ENCODE results near the gene HEPACAM2.

HEPACAM2 gene

GRCh38 chr7:93146472-93147141, 79.7 kb downstream of the HEPACAM2 start:
- peaks cover 6% of the 10 kb centered on the region for H3K4me1 ChIP-seq (ENCODE audit: control insufficient read depth, insufficient read depth, low read length)
- no peak overlapping the region for H3K4me3 ChIP-seq (ENCODE audit: low read depth, low read length)
- no peaks in the 10 kb centered on the region; the same call in 1 of the 2 replicates for H3K27me3 ChIP-seq (ENCODE audit: control insufficient read depth, insufficient read depth, low read length)
- no peaks in the 10 kb centered on the region for H3K9me3 ChIP-seq (ENCODE audit: control insufficient read depth, insufficient read depth, low read length)
- H3K36me3 ChIP-seq (ENCODE audit: control insufficient read depth, insufficient read depth, low read length) = no peaks in the 10 kb centered on the region
- no peak overlapping the region for H3K27ac ChIP-seq (ENCODE audit: low read depth, low read length)
- no peak overlapping the region for H3K9ac ChIP-seq (ENCODE audit: low read depth, low read length)

DNA sequence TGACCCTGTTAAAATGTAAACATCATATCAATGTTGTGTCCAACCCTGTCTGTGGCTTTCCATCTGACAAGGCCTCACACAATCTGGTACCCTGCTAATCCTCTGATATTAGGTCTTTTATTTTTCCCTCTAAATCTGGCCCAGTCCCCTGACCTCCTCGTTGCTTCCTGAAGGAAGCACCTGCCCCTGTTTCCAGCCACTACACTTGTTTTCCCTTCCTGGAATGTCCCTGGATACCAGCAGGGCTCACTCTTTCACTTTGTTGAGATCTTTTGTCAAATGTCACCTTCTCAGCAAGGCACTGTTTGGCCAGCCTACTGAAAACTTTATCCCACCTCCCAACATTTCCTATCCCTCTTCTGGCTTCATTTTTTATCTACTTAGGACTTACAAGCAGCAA, 80.2 kb downstream of the HEPACAM2 start:
- no peaks in the 10 kb centered on the region for H3K36me3 ChIP-seq (ENCODE audit: control insufficient read depth, insufficient read depth, low read length)
- no peak overlapping the region for H3K4me3 ChIP-seq (ENCODE audit: low read depth, low read length)
- no peaks in the 10 kb centered on the region for H3K9me3 ChIP-seq (ENCODE audit: control insufficient read depth, insufficient read depth, low read length)
- H3K27ac ChIP-seq (ENCODE audit: low read depth, low read length) = no peak overlapping the region
- no peaks in the 10 kb centered on the region for H3K27me3 ChIP-seq (ENCODE audit: control insufficient read depth, insufficient read depth, low read length)
- H3K9ac ChIP-seq (ENCODE audit: low read depth, low read length) = no peak overlapping the region
- H3K4me1 ChIP-seq (ENCODE audit: control insufficient read depth, insufficient read depth, low read length) = peaks cover 6% of the 10 kb centered on the region

DNA sequence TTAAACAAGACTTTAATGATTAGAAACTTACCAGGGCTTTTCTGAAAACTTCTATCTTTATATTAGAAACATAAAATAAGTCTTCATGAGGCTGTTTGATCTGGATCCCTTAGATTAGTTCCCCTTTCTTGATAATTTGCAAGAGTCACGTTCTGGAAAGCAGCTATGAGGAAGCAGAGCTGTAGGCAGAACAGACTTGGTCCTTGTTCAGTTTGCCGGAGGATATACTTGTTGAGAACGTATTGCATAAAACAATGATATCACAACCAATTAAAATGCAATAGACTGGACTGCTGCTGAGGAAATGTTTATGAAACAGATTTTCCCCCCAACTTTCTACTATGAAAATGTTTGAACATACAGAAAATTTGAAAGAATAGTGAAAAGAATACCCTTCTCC, 80.9 kb downstream of the HEPACAM2 start:
- Histone ChIP-seq H3K9ac (ENCODE audit: low read depth, low read length) (no peak overlapping the region), H3K4me1 (ENCODE audit: control insufficient read depth, insufficient read depth, low read length) (peaks cover 6% of the 10 kb centered on the region), H3K4me3 (ENCODE audit: low read depth, low read length) (no peak overlapping the region), H3K27ac (ENCODE audit: low read depth, low read length) (no peak overlapping the region), H3K9me3 (ENCODE audit: control insufficient read depth, insufficient read depth, low read length) (no peaks in the 10 kb centered on the region), H3K36me3 (ENCODE audit: control insufficient read depth, insufficient read depth, low read length) (no peaks in the 10 kb centered on the region), H3K27me3 (ENCODE audit: control insufficient read depth, insufficient read depth, low read length) (no peaks in the 10 kb centered on the region)

DNA sequence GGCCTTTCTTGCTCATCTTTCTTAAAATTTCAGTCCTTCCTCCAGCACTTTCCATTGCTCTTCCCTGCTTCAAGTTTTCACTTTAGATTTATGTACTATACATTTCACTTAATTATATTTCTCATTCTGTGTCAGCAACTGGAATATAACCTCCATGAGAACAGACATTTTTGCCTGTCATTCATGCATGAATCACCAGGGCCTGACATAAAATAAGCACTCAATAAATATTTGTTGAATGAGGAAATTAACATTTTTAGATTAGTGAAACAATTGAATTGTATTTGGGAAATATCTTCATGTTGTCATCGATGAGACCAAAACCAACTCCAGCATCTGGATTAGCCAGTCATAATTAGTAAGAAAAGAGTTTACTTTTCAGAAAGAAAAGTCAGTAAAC, 84.1 kb downstream of the HEPACAM2 start:
- Histone ChIP-seq H3K36me3 (ENCODE audit: control insufficient read depth, insufficient read depth, low read length) (no peaks in the 10 kb centered on the region), H3K4me1 (ENCODE audit: control insufficient read depth, insufficient read depth, low read length) (no peaks in the 10 kb centered on the region)

DNA sequence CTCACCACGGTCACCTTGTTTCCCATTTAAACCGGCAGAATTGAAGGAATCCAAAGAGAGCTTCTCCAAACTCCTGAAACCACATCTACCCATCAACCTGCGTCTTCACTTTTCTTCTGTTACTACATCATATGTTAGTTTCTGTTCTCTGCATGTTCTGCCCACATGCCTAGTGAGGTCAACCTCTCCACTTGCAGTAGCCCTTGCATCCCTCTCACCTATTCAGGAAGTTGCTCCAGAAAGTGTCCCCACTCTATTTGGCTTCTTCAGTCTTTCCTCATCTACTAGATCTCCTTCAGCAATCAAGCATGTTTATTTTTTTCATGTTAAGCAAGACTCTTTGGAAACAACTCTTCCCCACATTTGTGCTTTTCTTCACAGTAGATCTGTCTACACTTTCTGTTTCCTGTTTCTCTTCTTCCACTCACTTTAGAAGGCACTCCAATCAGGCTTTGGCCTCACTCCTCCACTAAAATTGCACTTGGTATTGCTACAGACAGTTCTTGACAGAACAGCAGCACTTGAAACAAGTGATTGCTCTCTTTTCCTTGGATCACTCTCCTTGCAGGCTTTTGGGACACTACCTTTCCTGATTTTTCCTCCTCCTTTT, 85.6 kb downstream of the HEPACAM2 start:
- no peak overlapping the region for H3K27ac ChIP-seq (ENCODE audit: low read depth, low read length)
- no peaks in the 10 kb centered on the region for H3K9me3 ChIP-seq (ENCODE audit: control insufficient read depth, insufficient read depth, low read length)
- no peaks in the 10 kb centered on the region for H3K27me3 ChIP-seq (ENCODE audit: control insufficient read depth, insufficient read depth, low read length)
- no peak overlapping the region for H3K9ac ChIP-seq (ENCODE audit: low read depth, low read length)
- no peak overlapping the region for H3K4me3 ChIP-seq (ENCODE audit: low read depth, low read length)
- no peaks in the 10 kb centered on the region for H3K4me1 ChIP-seq (ENCODE audit: control insufficient read depth, insufficient read depth, low read length)
- H3K36me3 ChIP-seq (ENCODE audit: control insufficient read depth, insufficient read depth, low read length) = no peaks in the 10 kb centered on the region

More for the DNA sequence above, 84.1 kb downstream of the HEPACAM2 start:
- no peaks in the 10 kb centered on the region for H3K9me3 ChIP-seq (ENCODE audit: control insufficient read depth, insufficient read depth, low read length)
- no peak overlapping the region for H3K9ac ChIP-seq (ENCODE audit: low read depth, low read length)
- no peaks in the 10 kb centered on the region for H3K27me3 ChIP-seq (ENCODE audit: control insufficient read depth, insufficient read depth, low read length)
- no peak overlapping the region for H3K27ac ChIP-seq (ENCODE audit: low read depth, low read length)
- no peak overlapping the region for H3K4me3 ChIP-seq (ENCODE audit: low read depth, low read length)

GRCh38 chr7:93138576-93138975, 87.7 kb downstream of the HEPACAM2 start:
- Histone ChIP-seq H3K36me3 (ENCODE audit: control insufficient read depth, insufficient read depth, low read length) (no peaks in the 10 kb centered on the region), H3K27me3 (ENCODE audit: control insufficient read depth, insufficient read depth, low read length) (no peaks in the 10 kb centered on the region), H3K9me3 (ENCODE audit: control insufficient read depth, insufficient read depth, low read length) (no peaks in the 10 kb centered on the region), H3K27ac (ENCODE audit: low read depth, low read length) (no peak overlapping the region), H3K4me3 (ENCODE audit: low read depth, low read length) (no peak overlapping the region), H3K4me1 (ENCODE audit: control insufficient read depth, insufficient read depth, low read length) (no peaks in the 10 kb centered on the region), H3K9ac (ENCODE audit: low read depth, low read length) (no peak overlapping the region)

Data from HUES48 (cell line).